Astrocyte (in vitro differentiated cells and primary cell): ENCODE results near the gene LRMDA.

Source experiments
- CTCF ChIP-seq: IDR thresholded peaks from 2 replicates; pipeline ENCODE4 v1.5.1; 2011; ENCODE audit warnings: low read depth, mild to moderate bottlenecking, inconsistent platforms, low read length, moderate library complexity; ENCODE audit not compliant: insufficient read depth
- EZH2 ChIP-seq: IDR thresholded peaks from 2 replicates; pipeline ENCODE4 v1.6.1; 2012; ENCODE audit warnings: mild to moderate bottlenecking, low read length, inconsistent platforms; ENCODE audit not compliant: insufficient read depth

GRCh38 chr10:75495434-75496190 lies 64.2 kb downstream of the LRMDA start:
- TF ChIP-seq CTCF, result no peak
- no peak for TF ChIP-seq EZH2
